Activated CD8-positive, alpha-beta memory T cell treated with anti-CD3 and anti-CD28 coated beads, Interleukin-2, amount 50 U/mL, for 1 hour (primary cell): ENCODE measurements around the gene TFAP2E.

Experiments
- DNase-seq: peaks from one replicate; pipeline ENCODE4 v3.0.0-alpha.2; 2020; ENCODE audit errors: extremely low read depth

The TFAP2E gene

GRCh38 chr1:35644204-35644603 lies 71.1 kb downstream of the TFAP2E start:
- no peak for DNase-seq
